ENCODE results near the gene EIF3F.

EIF3F gene

GRCh38 chr11:7994581-7995278 lies 7.6 kb downstream of the EIF3F start:
- no peak for DNase-seq

- no peak for DNase-seq
These were observed 12.7 kb downstream of the EIF3F start for GRCh38 chr11:7999795-8000194.

- no peak for DNase-seq
These were observed 13.3 kb downstream of the EIF3F start for GRCh38 chr11:8000390-8000789.

GRCh38 chr11:8002676-8003075 lies 15.5 kb downstream of the EIF3F start:
- no peak for DNase-seq

- DNase-seq = no peak
These were observed 16.1 kb downstream of the EIF3F start for GRCh38 chr11:8003187-8003586.

GRCh38 chr11:8004008-8004407 lies 16.9 kb downstream of the EIF3F start:
- no peak for DNase-seq

- DNase-seq = no peak
These were observed 18.4 kb downstream of the EIF3F start for GRCh38 chr11:8005556-8005955.

GRCh38 chr11:8006349-8006977 lies 19.3 kb downstream of the EIF3F start:
- DNase-seq = peak; percentile 84

GRCh38 chr11:8008212-8008611 lies 21.1 kb downstream of the EIF3F start:
- DNase-seq = no peak

- DNase-seq = no peak
These were observed 22.7 kb downstream of the EIF3F start for GRCh38 chr11:8009856-8010255.

GRCh38 chr11:8011371-8011770 lies 24.2 kb downstream of the EIF3F start:
- no peak for DNase-seq

- DNase-seq = no peak
These were observed 24.9 kb downstream of the EIF3F start for GRCh38 chr11:8011981-8012444.

GRCh38 chr11:8013833-8014232 lies 26.7 kb downstream of the EIF3F start:
- no peak for DNase-seq

- DNase-seq = no peak
These were observed 28.7 kb downstream of the EIF3F start for GRCh38 chr11:8015753-8016239.

GRCh38 chr11:8016440-8016839 lies 29.3 kb downstream of the EIF3F start:
- DNase-seq = no peak

- DNase-seq = no peak
These were observed 29.9 kb downstream of the EIF3F start for GRCh38 chr11:8017071-8017470.

GRCh38 chr11:8017894-8018483 lies 30.9 kb downstream of the EIF3F start:
- no peak for DNase-seq

GRCh38 chr11:8018484-8019313 lies 31.6 kb downstream of the EIF3F start:
- DNase-seq = peak; percentile 88

GRCh38 chr11:8019314-8020243 lies 32.4 kb downstream of the EIF3F start:
- peak; percentile 58 for DNase-seq

GRCh38 chr11:8020244-8020597 lies 33.1 kb downstream of the EIF3F start:
- DNase-seq = no peak

GRCh38 chr11:8021920-8022319 lies 34.8 kb downstream of the EIF3F start:
- DNase-seq = no peak

- no peak for DNase-seq
These were observed 35.7 kb downstream of the EIF3F start for GRCh38 chr11:8022876-8023275.

Measured in DMS53 (cell line).